Nucleus accumbens (tissue), 56 donors: ENCODE results near the gene RNMT.

Experiments used
- DNase-seq, 56 donors: peaks; one replicate each; lab custom pipeline; 2025; lab: John Stamatoyannopoulos, UW

RNMT gene

GRCh38 chr18:13809531-13810255 lies 83.2 kb downstream of the RNMT start:
- DNase-seq, result no peak

DNA sequence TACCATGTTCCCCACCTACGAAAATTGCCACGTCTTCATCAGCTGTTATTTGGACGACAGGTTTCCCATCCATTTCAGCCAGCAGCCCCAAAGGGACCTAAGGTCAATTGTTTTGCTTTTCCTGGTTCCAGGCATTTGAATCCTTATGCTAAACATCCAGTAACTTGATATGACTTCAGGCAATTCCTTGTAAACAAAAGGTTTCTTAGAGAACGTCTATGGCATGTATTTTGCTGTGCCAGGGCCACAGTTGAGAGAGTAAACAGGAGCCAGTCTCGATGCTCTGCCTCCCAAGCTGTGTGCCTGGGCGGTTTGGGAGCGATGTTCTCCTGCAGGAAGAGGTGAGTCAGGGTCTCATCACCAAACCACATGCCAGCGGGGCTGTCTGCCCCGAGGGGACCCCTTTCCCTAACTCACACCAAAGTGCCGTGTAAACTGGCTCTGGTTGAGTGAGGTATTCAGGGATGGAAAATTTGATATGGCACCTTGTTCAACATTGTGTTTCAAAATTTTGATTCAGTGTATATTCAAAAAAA lies 84.5 kb downstream of the RNMT start:
- DNase-seq, result no peak

GRCh38 chr18:13811993-13812392 lies 85.5 kb downstream of the RNMT start:
- DNase-seq, result no peak

DNA sequence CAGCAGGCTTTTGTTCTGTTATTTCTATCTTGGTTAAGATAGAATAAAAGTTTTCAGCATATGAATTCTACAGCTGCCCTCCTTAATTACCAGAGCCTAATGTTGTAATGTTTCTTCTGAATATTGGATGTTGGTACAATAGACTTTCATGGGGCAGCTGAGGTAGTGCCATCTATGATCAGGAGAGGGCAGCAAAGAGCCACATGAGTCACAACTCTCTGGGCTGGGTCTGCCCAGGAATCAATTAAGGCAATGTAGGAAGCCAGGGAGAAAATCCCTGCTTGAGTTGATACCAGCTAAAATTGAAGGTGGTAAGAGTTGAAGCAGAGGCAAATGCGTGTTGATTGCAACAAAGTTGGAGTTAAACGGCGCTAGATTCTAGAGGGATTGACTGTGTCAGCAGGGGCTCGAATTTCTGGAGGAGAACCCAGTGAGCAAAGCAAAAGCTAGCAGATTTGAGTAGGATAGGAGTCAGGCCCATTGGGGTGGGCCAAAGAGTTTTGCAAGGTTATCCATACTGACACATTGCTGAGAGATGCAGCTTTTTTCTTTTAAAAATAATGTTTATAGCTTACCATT lies 86.9 kb downstream of the RNMT start:
- peak in 44 of 56 donors; percentile 4 to 81 (median 29) for DNase-seq
